GM12878 (cell line): ENCODE measurements around the gene CDYL. TPM values are rescaled to one million over a fixed set of nuclear protein-coding genes. Genes with fewer than 3 reads are reported as not detected.

ENCODE experiments used
- ATAC-seq: fragments of 200-7000 bp; cut with Tn5 transposase; 3 replicates; pipeline ENCODE4 v1.9.1; 2020; ENCODE audit warnings: mild to moderate bottlenecking, moderate library complexity
- BruUV-seq: library from RNA; stranded (reverse); fragments of 400-500 nt; replicated peaks from 2 replicates; lab custom pipeline; 2021; lab: Mats Ljungman, UMichigan
- CTCF ChIA-PET: fragments of 300-600 bp; sonication (Branson Sonifier 250); formaldehyde crosslinking; extraction: SDS; loops from one replicate; lab custom pipeline; 2021; ENCODE audit warnings: inconsistent platforms; lab: Yijun Ruan, JAX
- POLR2A ChIA-PET: fragments of 350-600 bp; formaldehyde crosslinking; extraction: SDS; loops from one replicate; lab custom pipeline; 2021; ENCODE audit warnings: inconsistent platforms; lab: Charles Lee
- RAD21 ChIA-PET: fragments of 300-600 bp; sonication (Branson Sonifier 250); formaldehyde crosslinking; loops from one replicate; lab custom pipeline; 2023; ENCODE audit warnings: antibody characterized with exemption; ENCODE audit not compliant: unreplicated experiment; lab: Charles Lee
- SMC1A ChIA-PET: fragments of 300-600 bp; sonication (Branson Sonifier 250); formaldehyde crosslinking; loops from one replicate; lab custom pipeline; 2023; ENCODE audit not compliant: unreplicated experiment, uncharacterized antibody; lab: Charles Lee
- DNase-seq: peaks from one replicate; pipeline ENCODE4 v3.0.0-alpha.2; 2011; ENCODE audit warnings: low read depth, low spot score
- FAIRE-seq: peaks from 3 replicates; lab custom pipeline; 2011; peaks lifted over from hg19 to GRCh38; lab: Jason Lieb, UNC
- H2AFZ ChIP-seq: 2 replicates; pipeline ENCODE4 v1.6.0; 2011; ENCODE audit warnings: low read depth, low read length, control low read depth; ENCODE audit not compliant: control insufficient read depth
- H3K27ac ChIP-seq: 2 replicates; pipeline ENCODE4 v1.5.1; 2011; ENCODE audit warnings: control low read depth; ENCODE audit not compliant: control insufficient read depth, insufficient read depth
- H3K27me3 ChIP-seq, 2 experiments: replicated peaks in 1 of 2; 2 replicates each; pipeline versions ENCODE4 v1.6.0 to v1.6.1; 2011; ENCODE audit warnings: low read length in 1 of 2; ENCODE audit not compliant: control insufficient read depth in 2 of 2, insufficient read depth in 2 of 2
- H3K36me3 ChIP-seq, 2 experiments: 2 replicates each; pipeline ENCODE4 v1.5.1; 2011; ENCODE audit warnings: low read length in 1 of 2; ENCODE audit not compliant: control insufficient read depth in 2 of 2, insufficient read depth in 2 of 2
- H3K4me1 ChIP-seq: 2 replicates; pipeline ENCODE4 v1.6.1; 2011; ENCODE audit warnings: mild to moderate bottlenecking, low read length, moderate library complexity, mixed read lengths; ENCODE audit not compliant: control insufficient read depth, insufficient read depth
- H3K4me2 ChIP-seq: 2 replicates; pipeline ENCODE4 v1.6.0; 2011; ENCODE audit warnings: control low read depth; ENCODE audit not compliant: control insufficient read depth, insufficient read depth
- H3K4me3 ChIP-seq: fragments of 200-600 bp; sonication (generic); 2 replicates; pipeline ENCODE4 v1.5.1; 2016
- H3K79me2 ChIP-seq: 2 replicates; pipeline ENCODE4 v1.6.0; 2011; ENCODE audit warnings: low read length; ENCODE audit not compliant: control insufficient read depth, insufficient read depth
- H3K9ac ChIP-seq: 2 replicates; pipeline ENCODE4 v1.8.0; 2011; ENCODE audit warnings: low read length, control low read depth, mixed read lengths; ENCODE audit not compliant: control insufficient read depth, insufficient read depth
- H3K9me3 ChIP-seq: replicated peaks from 3 replicates; pipeline ENCODE4 v1.5.1; 2011; ENCODE audit warnings: mild to moderate bottlenecking, low read length; ENCODE audit not compliant: control insufficient read depth, insufficient read depth
- H4K20me1 ChIP-seq: 2 replicates; pipeline ENCODE4 v1.6.0; 2011; ENCODE audit not compliant: control insufficient read depth, insufficient read depth
- BCL11A ChIP-seq: IDR thresholded peaks from 2 replicates; pipeline ENCODE4 v1.6.1; 2011; ENCODE audit warnings: low read depth, low read length
- BCL3 ChIP-seq: IDR thresholded peaks from 2 replicates; pipeline ENCODE4 v1.6.1; 2011; ENCODE audit warnings: borderline replicate concordance, low read depth, mild to moderate bottlenecking, moderate library complexity, low read length; ENCODE audit not compliant: insufficient read depth, poor library complexity, severe bottlenecking
- CHD4 ChIP-seq: fragments of 200-600 bp; sonication (generic); IDR thresholded peaks from 2 replicates; pipeline ENCODE4 v1.6.1; 2016; ENCODE audit warnings: mild to moderate bottlenecking
- HCFC1 ChIP-seq: fragments of 150-350 bp; IDR thresholded peaks from 2 replicates; pipeline ENCODE4 v1.6.1; 2014; ENCODE audit warnings: low read length
- SMAD1 ChIP-seq: fragments of 450-650 bp; IDR thresholded peaks from 2 replicates; pipeline ENCODE4 v1.6.1; 2018; ENCODE audit warnings: mild to moderate bottlenecking, low read depth; ENCODE audit not compliant: partially characterized antibody
- SMARCA5 ChIP-seq: fragments of 450-650 bp; IDR thresholded peaks from 2 replicates; pipeline ENCODE4 v1.6.1; 2017; ENCODE audit warnings: mild to moderate bottlenecking
- ZBTB11 ChIP-seq: fragments of 450-650 bp; formaldehyde crosslinking; IDR thresholded peaks from 2 replicates; pipeline ENCODE4 v1.5.0; 2022; ENCODE audit warnings: mild to moderate bottlenecking, missing genetic modification characterization
- ZNF384 ChIP-seq: IDR thresholded peaks from 2 replicates; pipeline ENCODE4 v1.6.1; 2012; ENCODE audit warnings: low read depth, mild to moderate bottlenecking, low read length, improper control_type of control experiment, borderline replicate concordance
- WGBS: methylation state at CpG from one replicate; pipeline ENCODE4 v1.1.6; 2016; ENCODE audit warnings: low lambda C conversion rate; ENCODE audit not compliant: insufficient replicate concordance, insufficient coverage; ENCODE audit errors: missing lambda C conversion rate; 5-methylcytosine and 5-hydroxymethylcytosine counted together
- in situ Hi-C: fragments of 300-500 bp; cut with MboI; formaldehyde crosslinking; loops from 9 replicates; pipeline ENCODE4 v1.14.3; 2018; ENCODE audit warnings: mixed read lengths
- intact Hi-C: fragments of 100-400 bp; cut with micrococcal nuclease; formaldehyde crosslinking; loops from one replicate; pipeline ENCODE4 v1.14.2; 2022; ENCODE audit not compliant: unreplicated experiment
- polyA plus RNA-seq, 11 experiments: library from polyadenylated mRNA; depleted of rRNA in 4 of 11; unstranded in 6 of 11; stranded (reverse) in 5 of 11; fragments of >200 nt; fragmentation: Nextera tagmentation in 4 of 11; fragmentation: Illumina TruSeq in 1 of 11; extraction: Ambion mirVana in 4 of 11; extraction: Trizol in 1 of 11; gene quantifications; 1 replicate in 1 of 11; 2 replicates in 10 of 11; pipeline versions ENCODE4 v1.2.1 to v1.2.3, GENCODE V29; 2011 to 2016; ENCODE audit warnings: inconsistent platforms in 2 of 11, missing spikeins in 2 of 11, low read depth in 1 of 11
- total RNA-seq, 4 experiments: library from RNA; depleted of rRNA in 3 of 4; stranded (reverse); fragments of >200 nt in 3 of 4; fragmentation: Illumina TruSeq in 1 of 4; extraction: Trizol in 1 of 4; gene quantifications; 2 replicates each; pipeline versions ENCODE4 v1.2.1 to v1.2.3, GENCODE V29; 2013 to 2021

CDYL gene
- total and polyA plus RNA-seq, 10 of the 15 experiments (the other 5 are each of a cell fraction or from before 2014, with no cell fraction given) = 9.3 to 61.2 (median 28.5) TPM

- ATAC-seq = no peak
- TF ChIP-seq CHD4 (no peak), ZNF384 (no peak), SMAD1 (no peak), HCFC1 (no peak), SMARCA5 (no peak), BCL3 (no peak), ZBTB11 (CRISPR knock-in tag) (no peak), BCL11A (no peak)
- TF ChIP-seq, all 136 proteins: peak for 0
- H3K4me1 ChIP-seq = 0 out of 2 replicates have a peak, but pooled peaks cover 4% of the 10 kb centered on the region
- CTCF ChIA-PET = interaction anchor here (1.1 to 1.7 kb wide), 3 partner anchors 81 to 140 kb away, joined by 3 to 5 read pairs (median 4); no protein-coding TSS in a partner anchor
- H2AFZ ChIP-seq = no peak overlapping the region
- FAIRE-seq (no peak), DNase-seq (no peak)
- POLR2A ChIA-PET = no interaction called here
- H3K9ac ChIP-seq = no peak overlapping the region
- SMC1A ChIA-PET = interaction anchor here (0.7 to 1.6 kb wide), 6 partner anchors 11 to 145 kb away, joined by 3 to 6 read pairs (median 3); no protein-coding TSS in a partner anchor
- H3K27me3 ChIP-seq = no peaks in the 10 kb centered on the region
- peaks cover 0 to 4% of the 10 kb centered on the region in 2 experiments for H3K36me3 ChIP-seq
- no peak overlapping the region for H3K4me2 ChIP-seq
- H3K79me2 ChIP-seq = peaks cover 10% of the 10 kb centered on the region
- no TSS peak for BruUV-seq
- in situ Hi-C loops (no loop called here), intact Hi-C loops (no loop called here)
- no peak overlapping the region for H3K27ac ChIP-seq
- H4K20me1 ChIP-seq = peaks cover 5% of the 10 kb centered on the region
- no peak overlapping the region for H3K4me3 ChIP-seq
- WGBS = 95% methylated on average over 4 of the region's 4 CpGs
- RAD21 ChIA-PET = no interaction called here
- H3K9me3 ChIP-seq = no peaks in the 10 kb centered on the region
These were observed 154.0 kb downstream of the CDYL start for GRCh38 chr6:4930025-4930691.
